HepG2 (cell line): ENCODE results near the gene TBKBP1. TPM values are rescaled to one million over a fixed set of nuclear protein-coding genes. Genes with fewer than 3 reads are reported as not detected.

ENCODE experiments used
- ATAC-seq: fragments of 200-7000 bp; cut with Tn5 transposase; 3 replicates; pipeline ENCODE4 v1.9.1; 2020; ENCODE audit warnings: mild to moderate bottlenecking, moderate library complexity
- BruUV-seq: library from RNA; stranded (reverse); fragments of 400-500 nt; replicated peaks from 2 replicates; lab custom pipeline; 2021; lab: Mats Ljungman, UMichigan
- CTCF ChIA-PET: fragments of 300-600 bp; formaldehyde crosslinking; extraction: SDS; loops from one replicate; lab custom pipeline; 2021; ENCODE audit warnings: low total read pairs, inconsistent platforms, low intra/inter-chr PET ratio; lab: Yijun Ruan, JAX
- POLR2A ChIA-PET: fragments of 350-600 bp; sonication (Branson Sonifier 250); formaldehyde crosslinking; loops from one replicate; lab custom pipeline; 2020; ENCODE audit warnings: antibody characterized with exemption, inconsistent platforms; lab: Yijun Ruan, JAX
- DNase-seq: peaks from one replicate; pipeline ENCODE4 v3.0.0-alpha.2; 2015; ENCODE audit warnings: low spot score
- FAIRE-seq: peaks from 3 replicates; lab custom pipeline; 2011; peaks lifted over from hg19 to GRCh38; lab: Jason Lieb, UNC
- H2AFZ ChIP-seq: one replicate; pipeline ENCODE4 v1.6.1; 2011; ENCODE audit warnings: low read length, inconsistent platforms
- H3K27ac ChIP-seq: fragments of 300-600 bp; 3 replicates; pipeline ENCODE4 v1.8.0; 2011; ENCODE audit warnings: mixed run types, mild to moderate bottlenecking, mixed read lengths, low read length, inconsistent platforms; ENCODE audit not compliant: insufficient read depth; ENCODE audit errors: extremely low read length
- H3K27me3 ChIP-seq, 2 experiments: fragments of 200-600 bp in 1 of 2; 2 replicates in 1 of 2; 3 replicates in 1 of 2; pipeline versions ENCODE4 v1.6.0 to v1.8.0; 2011; ENCODE audit warnings: low read length in 2 of 2, mild to moderate bottlenecking in 2 of 2, moderate library complexity in 2 of 2, inconsistent platforms in 1 of 2; ENCODE audit not compliant: insufficient read depth in 2 of 2, control insufficient read depth in 1 of 2
- H3K36me3 ChIP-seq, 2 experiments: fragments of 200-600 bp in 1 of 2; replicated peaks in 1 of 2; 2 replicates in 1 of 2; 3 replicates in 1 of 2; pipeline versions ENCODE4 v1.5.1 to v1.8.0; 2011; ENCODE audit warnings: low read length in 2 of 2, inconsistent platforms in 1 of 2; ENCODE audit not compliant: insufficient read depth in 2 of 2, control insufficient read depth in 1 of 2
- H3K4me1 ChIP-seq: 2 replicates; pipeline ENCODE4 v1.5.1; 2012; ENCODE audit warnings: low read length, inconsistent platforms; ENCODE audit not compliant: insufficient read depth
- H3K4me2 ChIP-seq: 2 replicates; pipeline ENCODE4 v1.6.0; 2011; ENCODE audit warnings: low read depth, low read length, inconsistent platforms
- H3K4me3 ChIP-seq, 3 experiments: fragments of 200-600 bp in 1 of 3; sonication (generic), shearing (Covaris generic) in 1 of 3; replicated peaks in 1 of 3; 2 replicates each; pipeline ENCODE4 v1.5.1; 2011 to 2016; ENCODE audit warnings: low read length in 3 of 3, inconsistent platforms in 2 of 3, low read depth in 2 of 3, mild to moderate bottlenecking in 2 of 3, control low read depth in 1 of 3, mixed read lengths in 1 of 3; ENCODE audit not compliant: insufficient read depth in 1 of 3
- H3K79me2 ChIP-seq: one replicate; pipeline ENCODE4 v1.6.1; 2011; ENCODE audit warnings: low read length, inconsistent platforms; ENCODE audit not compliant: insufficient read depth
- H3K9ac ChIP-seq: 2 replicates; pipeline ENCODE4 v1.6.0; 2011; ENCODE audit warnings: mild to moderate bottlenecking, low read depth, low read length, inconsistent platforms; ENCODE audit not compliant: insufficient read depth
- H3K9me3 ChIP-seq: 2 replicates; pipeline ENCODE4 v1.5.1; 2012; ENCODE audit warnings: mild to moderate bottlenecking, low read length
- H4K20me1 ChIP-seq: 2 replicates; pipeline ENCODE4 v1.6.0; 2011; ENCODE audit warnings: inconsistent platforms, mild to moderate bottlenecking, low read length, moderate library complexity; ENCODE audit not compliant: insufficient read depth
- CREB1 ChIP-seq, 2 experiments: fragments of 450-650 bp in 1 of 2; IDR thresholded peaks; 2 replicates each; pipeline ENCODE4 v1.6.1; 2016 to 2017; ENCODE audit warnings: control low read depth in 1 of 2, mild to moderate bottlenecking in 1 of 2, missing compliant biosample characterization in 1 of 2, missing genetic modification characterization in 1 of 2
- GATA4 ChIP-seq: sonication (generic); IDR thresholded peaks from 2 replicates; pipeline ENCODE4 v1.6.1; 2016; ENCODE audit warnings: antibody characterized with exemption, low read depth, borderline replicate concordance
- IKZF1 ChIP-seq: fragments of 450-650 bp; IDR thresholded peaks from 2 replicates; pipeline ENCODE4 v1.7.1; 2016
- RFX1 ChIP-seq: fragments of 450-650 bp; IDR thresholded peaks from 2 replicates; pipeline ENCODE4 v1.6.1; 2017
- SP5 ChIP-seq: IDR thresholded peaks from 2 replicates; pipeline ENCODE4 v1.6.1; 2016; ENCODE audit warnings: low read depth, borderline replicate concordance
- ZBTB42 ChIP-seq: sonication (generic); formaldehyde crosslinking; IDR thresholded peaks from 2 replicates; pipeline ENCODE4 v1.5.0; 2020; ENCODE audit warnings: mild to moderate bottlenecking, missing genetic modification reagents
- ZNF550 ChIP-seq: sonication (generic); formaldehyde crosslinking; IDR thresholded peaks from 2 replicates; pipeline ENCODE4 v1.4.0; 2020; ENCODE audit warnings: mild to moderate bottlenecking, missing genetic modification reagents, borderline replicate concordance
- ZNF567 ChIP-seq: sonication (generic); formaldehyde crosslinking; IDR thresholded peaks from 2 replicates; pipeline ENCODE4 v1.8.1; 2023; ENCODE audit warnings: mild to moderate bottlenecking, missing genetic modification reagents, borderline replicate concordance
- ZNF598 ChIP-seq: sonication (generic); formaldehyde crosslinking; IDR thresholded peaks from 2 replicates; pipeline ENCODE4 v1.5.1; 2020; ENCODE audit warnings: mild to moderate bottlenecking, missing genetic modification reagents, borderline replicate concordance
- ZNF614 ChIP-seq: IDR thresholded peaks from 2 replicates; pipeline ENCODE4 v1.6.1; 2018; ENCODE audit warnings: missing biosample characterization, missing genetic modification reagents, inconsistent platforms, borderline replicate concordance
- ZNF629 ChIP-seq: sonication (generic); formaldehyde crosslinking; conservative IDR thresholded peaks from 2 replicates; pipeline ENCODE4 v1.5.0; 2020; ENCODE audit warnings: missing genetic modification reagents
- WGBS: methylation state at CpG from one replicate; pipeline ENCODE4 v1.1.6; 2017; ENCODE audit warnings: low lambda C conversion rate; 5-methylcytosine and 5-hydroxymethylcytosine counted together
- in situ Hi-C: cut with HindIII; loops from 2 replicates; pipeline ENCODE4 v1.10.0; 2017; ENCODE audit warnings: low pct_unique_long_range_greater_than_20kb; ENCODE audit not compliant: extremely low pct_ligation_motif_present
- intact Hi-C: fragments of 100-400 bp; cut with micrococcal nuclease; formaldehyde crosslinking; loops from one replicate; pipeline ENCODE4 v1.10.0; 2022; ENCODE audit not compliant: unreplicated experiment
- polyA plus RNA-seq, 8 experiments: library from polyadenylated mRNA; depleted of rRNA in 3 of 8; stranded (reverse) in 7 of 8; unstranded in 1 of 8; fragments of >200 nt; fragmentation: Illumina TruSeq in 4 of 8; extraction: Trizol in 4 of 8; gene quantifications; 2 replicates each; pipeline versions ENCODE4 v1.2.1 to v1.2.3, GENCODE V29; 2011 to 2016; ENCODE audit warnings: low read depth in 4 of 8, missing spikeins in 1 of 8, mixed read lengths in 1 of 8; ENCODE audit not compliant: insufficient read depth in 1 of 8
- total RNA-seq, 5 experiments: library from RNA; depleted of rRNA; stranded (reverse); fragments of >200 nt; fragmentation: Illumina TruSeq; extraction: Trizol; gene quantifications; 2 replicates each; pipeline ENCODE4 v1.2.3, GENCODE V29; 2016; ENCODE audit warnings: low read depth in 1 of 5
- TF ChIP-seq, protein P1 (sequence below): sonication (generic); formaldehyde crosslinking; conservative IDR thresholded peaks from 2 replicates; pipeline ENCODE4 v1.4.0; 2020; ENCODE audit warnings: missing genetic modification reagents
- TF ChIP-seq, protein P2 (sequence below): sonication (generic); formaldehyde crosslinking; IDR thresholded peaks from 2 replicates; pipeline ENCODE4 v1.4.0; 2020; ENCODE audit warnings: missing genetic modification reagents, mild to moderate bottlenecking, borderline replicate concordance

TBKBP1 gene
- total and polyA plus RNA-seq, 2 of the 13 experiments (the other 11 are each of a cell fraction or from before 2014, with no cell fraction given) = 2.6 to 7.0 TPM

GRCh38 chr17:47741109-47741792 lies 47.3 kb downstream of the TBKBP1 start:
- no peak for DNase-seq
- Histone ChIP-seq H3K4me2 (no peak overlapping the region; the same call in 1 of the 2 replicates), H3K27ac (no peak overlapping the region), H3K27me3 (peaks cover 5 to 78% of the 10 kb centered on the region in 2 experiments; a peak in 4 of 5 replicates), H3K79me2 (no peaks in the 10 kb centered on the region), H3K4me1 (peaks cover 12% of the 10 kb centered on the region; the same call in 1 of the 2 replicates), H2AFZ (no peak overlapping the region), H3K9ac (no peak overlapping the region), H3K4me3 (no peak overlapping the region), H3K9me3 (no peaks in the 10 kb centered on the region), H4K20me1 (no peaks in the 10 kb centered on the region; the same call in 1 of the 2 replicates), H3K36me3 (no peaks in the 10 kb centered on the region)
- ChIA-PET CTCF (interaction anchor here (2.4 kb wide), 1 partner anchor 77 kb away, joined by 8 read pairs; no protein-coding TSS in a partner anchor), POLR2A (interaction anchor here (0.9 kb wide), 1 partner anchor 8 kb away, joined by 3 read pairs; the partner anchor contains the start of gene TBX21)
- WGBS = 46% methylated on average over 11 of the region's 11 CpGs
- 0 out of 2 replicates have a peak, but pooled peaks have one; percentile 39 for TF ChIP-seq CREB1 (IDR thresholded peaks at IDR 0.05)
- TF ChIP-seq CREB1 (CRISPR knock-in tag; IDR thresholded peaks at IDR 0.05) = no peak
- TF ChIP-seq, protein P1, sequence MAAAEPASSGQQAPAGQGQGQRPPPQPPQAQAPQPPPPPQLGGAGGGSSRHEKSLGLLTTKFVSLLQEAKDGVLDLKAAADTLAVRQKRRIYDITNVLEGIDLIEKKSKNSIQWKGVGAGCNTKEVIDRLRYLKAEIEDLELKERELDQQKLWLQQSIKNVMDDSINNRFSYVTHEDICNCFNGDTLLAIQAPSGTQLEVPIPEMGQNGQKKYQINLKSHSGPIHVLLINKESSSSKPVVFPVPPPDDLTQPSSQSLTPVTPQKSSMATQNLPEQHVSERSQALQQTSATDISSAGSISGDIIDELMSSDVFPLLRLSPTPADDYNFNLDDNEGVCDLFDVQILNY (CRISPR knock-in tag) = no peak
- 0 out of 2 replicates have a peak, but pooled peaks have one; percentile 78 for TF ChIP-seq IKZF1
- in situ Hi-C loops = no loop called here
- BruUV-seq = no TSS peak
- no peak for FAIRE-seq
- intact Hi-C loops = no loop called here
- ATAC-seq = peak; percentile 12; the same call in 2 of the 3 replicates

DNA sequence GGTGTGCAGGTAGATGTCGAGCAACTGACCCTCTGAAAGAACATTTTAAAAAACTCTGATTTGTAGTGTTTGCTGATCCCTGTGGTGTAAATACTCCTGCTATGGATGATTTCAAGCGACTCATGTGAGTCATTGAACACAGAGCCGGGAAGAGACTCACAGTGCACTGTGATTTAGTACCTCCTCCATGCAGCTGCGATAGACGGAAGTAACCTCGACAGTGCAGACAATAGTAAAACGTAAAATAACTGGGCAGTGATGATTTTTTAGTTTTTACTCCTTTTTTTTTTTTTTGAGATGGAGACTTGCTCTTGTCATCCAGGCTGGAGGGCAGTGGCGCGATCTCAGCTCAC lies 47.8 kb downstream of the TBKBP1 start:
- Histone ChIP-seq H3K4me2 (no peak overlapping the region), H2AFZ (no peak overlapping the region), H3K9ac (no peak overlapping the region), H3K4me3 (no peak overlapping the region), H3K36me3 (no peaks in the 10 kb centered on the region), H3K4me1 (peaks cover 12% of the 10 kb centered on the region; the same call in 1 of the 2 replicates), H3K79me2 (no peaks in the 10 kb centered on the region), H4K20me1 (no peaks in the 10 kb centered on the region; the same call in 1 of the 2 replicates), H3K27me3 (peaks cover 2 to 76% of the 10 kb centered on the region in 2 experiments; a peak in 4 of 5 replicates), H3K27ac (no peak overlapping the region), H3K9me3 (no peaks in the 10 kb centered on the region)
- FAIRE-seq = no peak
- DNase-seq = no peak
- 12% methylated on average over 9 of the region's 9 CpGs for WGBS
- ATAC-seq = peak; percentile 13; the same call in 2 of the 3 replicates
- CTCF ChIA-PET = interaction anchor here (2.4 kb wide), 1 partner anchor 78 kb away, joined by 8 read pairs; no protein-coding TSS in a partner anchor
- no TSS peak for BruUV-seq
- intact Hi-C loops = loop anchor here (1.0 to 2.0 kb wide), 2 partner anchors 43 to 77 kb away; no protein-coding TSS in a partner anchor
- POLR2A ChIA-PET = interaction anchor here (0.9 kb wide), 1 partner anchor 9 kb away, joined by 3 read pairs; the partner anchor contains the start of gene TBX21
- in situ Hi-C loops = no loop called here
- TF ChIP-seq ZBTB42 (CRISPR knock-in tag) (no peak), ZNF614 (no peak), ZNF598 (CRISPR knock-in tag) (no peak), ZNF629 (CRISPR knock-in tag) (no peak), RFX1 (no peak), SP5 (no peak), ZNF567 (CRISPR knock-in tag) (no peak), ZNF550 (CRISPR knock-in tag) (no peak), GATA4 (no peak)
- TF ChIP-seq, protein P2, sequence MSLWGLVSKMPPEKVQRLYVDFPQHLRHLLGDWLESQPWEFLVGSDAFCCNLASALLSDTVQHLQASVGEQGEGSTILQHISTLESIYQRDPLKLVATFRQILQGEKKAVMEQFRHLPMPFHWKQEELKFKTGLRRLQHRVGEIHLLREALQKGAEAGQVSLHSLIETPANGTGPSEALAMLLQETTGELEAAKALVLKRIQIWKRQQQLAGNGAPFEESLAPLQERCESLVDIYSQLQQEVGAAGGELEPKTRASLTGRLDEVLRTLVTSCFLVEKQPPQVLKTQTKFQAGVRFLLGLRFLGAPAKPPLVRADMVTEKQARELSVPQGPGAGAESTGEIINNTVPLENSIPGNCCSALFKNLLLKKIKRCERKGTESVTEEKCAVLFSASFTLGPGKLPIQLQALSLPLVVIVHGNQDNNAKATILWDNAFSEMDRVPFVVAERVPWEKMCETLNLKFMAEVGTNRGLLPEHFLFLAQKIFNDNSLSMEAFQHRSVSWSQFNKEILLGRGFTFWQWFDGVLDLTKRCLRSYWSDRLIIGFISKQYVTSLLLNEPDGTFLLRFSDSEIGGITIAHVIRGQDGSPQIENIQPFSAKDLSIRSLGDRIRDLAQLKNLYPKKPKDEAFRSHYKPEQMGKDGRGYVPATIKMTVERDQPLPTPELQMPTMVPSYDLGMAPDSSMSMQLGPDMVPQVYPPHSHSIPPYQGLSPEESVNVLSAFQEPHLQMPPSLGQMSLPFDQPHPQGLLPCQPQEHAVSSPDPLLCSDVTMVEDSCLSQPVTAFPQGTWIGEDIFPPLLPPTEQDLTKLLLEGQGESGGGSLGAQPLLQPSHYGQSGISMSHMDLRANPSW (CRISPR knock-in tag) = no peak
